HepG2 (cell line): ENCODE measurements around the gene CSTF2. TPM values are rescaled to one million over a fixed set of nuclear protein-coding genes. Genes with fewer than 3 reads are reported as not detected.
A peak's percentile ranks its signal among the peaks of the same experiment; 100 is the strongest.

ENCODE experiments used
- ATF7-NPFF ChIP-seq: sonication (generic); formaldehyde crosslinking; IDR thresholded peaks from 2 replicates; pipeline ENCODE4 v1.8.1; 2023; ENCODE audit warnings: mild to moderate bottlenecking, low read depth, missing genetic modification reagents, moderate library complexity
- BORCS8-MEF2B ChIP-seq: sonication (generic); formaldehyde crosslinking; IDR thresholded peaks from 2 replicates; pipeline ENCODE4 v1.8.0; 2022; ENCODE audit warnings: mild to moderate bottlenecking, missing genetic modification reagents
- JDP2 ChIP-seq: sonication (generic); formaldehyde crosslinking; IDR thresholded peaks from 2 replicates; pipeline ENCODE4 v1.8.1; 2022; ENCODE audit warnings: missing genetic modification reagents, borderline replicate concordance
- KLF13 ChIP-seq: sonication (generic); formaldehyde crosslinking; IDR thresholded peaks from 2 replicates; pipeline ENCODE4 v1.4.0; 2020; ENCODE audit warnings: mild to moderate bottlenecking, missing genetic modification reagents
- POLR2AphosphoS5 ChIP-seq: IDR thresholded peaks from 2 replicates; pipeline ENCODE4 v1.6.1; 2012; ENCODE audit warnings: low read depth, low read length
- ZNF451 ChIP-seq: sonication (generic); formaldehyde crosslinking; IDR thresholded peaks from 2 replicates; pipeline ENCODE4 v1.5.0; 2020; ENCODE audit warnings: mild to moderate bottlenecking, missing genetic modification reagents
- ZNF549 ChIP-seq: sonication (generic); formaldehyde crosslinking; IDR thresholded peaks from 2 replicates; pipeline ENCODE4 v1.5.0; 2020; ENCODE audit warnings: missing genetic modification reagents
- polyA plus RNA-seq, 8 experiments: library from polyadenylated mRNA; depleted of rRNA in 3 of 8; stranded (reverse) in 7 of 8; unstranded in 1 of 8; fragments of >200 nt; fragmentation: Illumina TruSeq in 4 of 8; extraction: Trizol in 4 of 8; gene quantifications; 2 replicates each; pipeline versions ENCODE4 v1.2.1 to v1.2.3, GENCODE V29; 2011 to 2016; ENCODE audit warnings: low read depth in 4 of 8, missing spikeins in 1 of 8, mixed read lengths in 1 of 8; ENCODE audit not compliant: insufficient read depth in 1 of 8
- total RNA-seq, 5 experiments: library from RNA; depleted of rRNA; stranded (reverse); fragments of >200 nt; fragmentation: Illumina TruSeq; extraction: Trizol; gene quantifications; 2 replicates each; pipeline ENCODE4 v1.2.3, GENCODE V29; 2016; ENCODE audit warnings: low read depth in 1 of 5
- TF ChIP-seq, protein P1 (sequence below): sonication (generic); formaldehyde crosslinking; IDR thresholded peaks from 2 replicates; pipeline ENCODE4 v1.4.0; 2020; ENCODE audit warnings: mild to moderate bottlenecking, missing genetic modification reagents
- TF ChIP-seq, protein P2 (sequence below): sonication (generic); formaldehyde crosslinking; IDR thresholded peaks from 2 replicates; pipeline ENCODE4 v1.4.0; 2020; ENCODE audit warnings: mild to moderate bottlenecking, missing genetic modification reagents
- TF ChIP-seq, protein P3 (sequence below): sonication (generic); IDR thresholded peaks from 2 replicates; pipeline ENCODE4 v1.6.1; 2016; ENCODE audit warnings: low read depth, borderline replicate concordance
- TF ChIP-seq, protein P4 (sequence below): IDR thresholded peaks from 2 replicates; pipeline ENCODE4 v1.6.1; 2016; ENCODE audit warnings: control low read depth
- TF ChIP-seq, protein P5 (sequence below): IDR thresholded peaks from 2 replicates; pipeline ENCODE4 v1.6.1; 2016; ENCODE audit warnings: low read depth, missing genetic modification reagents, missing compliant biosample characterization

The CSTF2 gene
- total and polyA plus RNA-seq, 2 of the 13 experiments (the other 11 are each of a cell fraction or from before 2014, with no cell fraction given) = 19.7 to 26.7 TPM

DNA sequence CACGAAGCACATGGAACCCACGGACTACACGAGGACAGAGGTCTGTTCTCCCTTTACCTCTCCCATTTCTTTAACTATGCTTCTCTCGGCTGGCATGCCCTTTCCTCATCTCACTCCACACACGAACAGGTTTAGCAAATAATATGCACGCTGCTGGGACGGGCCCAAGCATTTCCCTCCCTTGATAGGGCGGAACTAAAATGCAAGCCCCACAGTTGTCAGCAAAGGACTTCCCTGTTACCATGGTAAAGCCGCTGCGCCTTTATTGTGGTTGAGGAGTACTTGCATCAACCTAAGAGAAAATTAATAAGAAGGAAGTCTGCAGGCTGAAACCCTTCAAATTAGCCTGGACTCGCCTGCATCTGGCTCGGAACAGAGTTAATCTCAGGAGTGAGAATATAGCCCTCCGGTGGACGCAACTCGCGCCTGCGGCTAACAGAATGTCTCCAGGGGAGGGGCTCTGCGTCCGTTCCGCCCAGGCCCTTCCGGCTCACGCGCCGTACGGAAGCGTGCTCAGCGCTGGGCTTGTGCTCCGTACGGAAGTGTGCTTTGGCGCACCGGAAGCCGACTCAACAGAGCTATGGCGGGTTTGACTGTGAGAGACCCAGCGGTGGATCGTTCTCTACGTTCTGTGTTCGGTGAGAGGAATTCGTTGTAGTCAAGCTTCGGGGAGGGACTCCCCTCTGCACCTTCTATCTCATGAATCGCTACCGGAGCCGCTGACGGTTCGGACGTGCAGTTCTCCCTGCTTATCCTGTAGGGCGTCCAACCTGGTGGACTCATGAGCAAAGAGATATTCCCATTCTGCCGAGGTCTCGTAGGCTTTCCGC lies at the start of gene CSTF2 (continued):
- TF ChIP-seq, protein P1, sequence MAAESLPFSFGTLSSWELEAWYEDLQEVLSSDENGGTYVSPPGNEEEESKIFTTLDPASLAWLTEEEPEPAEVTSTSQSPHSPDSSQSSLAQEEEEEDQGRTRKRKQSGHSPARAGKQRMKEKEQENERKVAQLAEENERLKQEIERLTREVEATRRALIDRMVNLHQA (CRISPR knock-in tag) = no peak
- TF ChIP-seq, protein P2, sequence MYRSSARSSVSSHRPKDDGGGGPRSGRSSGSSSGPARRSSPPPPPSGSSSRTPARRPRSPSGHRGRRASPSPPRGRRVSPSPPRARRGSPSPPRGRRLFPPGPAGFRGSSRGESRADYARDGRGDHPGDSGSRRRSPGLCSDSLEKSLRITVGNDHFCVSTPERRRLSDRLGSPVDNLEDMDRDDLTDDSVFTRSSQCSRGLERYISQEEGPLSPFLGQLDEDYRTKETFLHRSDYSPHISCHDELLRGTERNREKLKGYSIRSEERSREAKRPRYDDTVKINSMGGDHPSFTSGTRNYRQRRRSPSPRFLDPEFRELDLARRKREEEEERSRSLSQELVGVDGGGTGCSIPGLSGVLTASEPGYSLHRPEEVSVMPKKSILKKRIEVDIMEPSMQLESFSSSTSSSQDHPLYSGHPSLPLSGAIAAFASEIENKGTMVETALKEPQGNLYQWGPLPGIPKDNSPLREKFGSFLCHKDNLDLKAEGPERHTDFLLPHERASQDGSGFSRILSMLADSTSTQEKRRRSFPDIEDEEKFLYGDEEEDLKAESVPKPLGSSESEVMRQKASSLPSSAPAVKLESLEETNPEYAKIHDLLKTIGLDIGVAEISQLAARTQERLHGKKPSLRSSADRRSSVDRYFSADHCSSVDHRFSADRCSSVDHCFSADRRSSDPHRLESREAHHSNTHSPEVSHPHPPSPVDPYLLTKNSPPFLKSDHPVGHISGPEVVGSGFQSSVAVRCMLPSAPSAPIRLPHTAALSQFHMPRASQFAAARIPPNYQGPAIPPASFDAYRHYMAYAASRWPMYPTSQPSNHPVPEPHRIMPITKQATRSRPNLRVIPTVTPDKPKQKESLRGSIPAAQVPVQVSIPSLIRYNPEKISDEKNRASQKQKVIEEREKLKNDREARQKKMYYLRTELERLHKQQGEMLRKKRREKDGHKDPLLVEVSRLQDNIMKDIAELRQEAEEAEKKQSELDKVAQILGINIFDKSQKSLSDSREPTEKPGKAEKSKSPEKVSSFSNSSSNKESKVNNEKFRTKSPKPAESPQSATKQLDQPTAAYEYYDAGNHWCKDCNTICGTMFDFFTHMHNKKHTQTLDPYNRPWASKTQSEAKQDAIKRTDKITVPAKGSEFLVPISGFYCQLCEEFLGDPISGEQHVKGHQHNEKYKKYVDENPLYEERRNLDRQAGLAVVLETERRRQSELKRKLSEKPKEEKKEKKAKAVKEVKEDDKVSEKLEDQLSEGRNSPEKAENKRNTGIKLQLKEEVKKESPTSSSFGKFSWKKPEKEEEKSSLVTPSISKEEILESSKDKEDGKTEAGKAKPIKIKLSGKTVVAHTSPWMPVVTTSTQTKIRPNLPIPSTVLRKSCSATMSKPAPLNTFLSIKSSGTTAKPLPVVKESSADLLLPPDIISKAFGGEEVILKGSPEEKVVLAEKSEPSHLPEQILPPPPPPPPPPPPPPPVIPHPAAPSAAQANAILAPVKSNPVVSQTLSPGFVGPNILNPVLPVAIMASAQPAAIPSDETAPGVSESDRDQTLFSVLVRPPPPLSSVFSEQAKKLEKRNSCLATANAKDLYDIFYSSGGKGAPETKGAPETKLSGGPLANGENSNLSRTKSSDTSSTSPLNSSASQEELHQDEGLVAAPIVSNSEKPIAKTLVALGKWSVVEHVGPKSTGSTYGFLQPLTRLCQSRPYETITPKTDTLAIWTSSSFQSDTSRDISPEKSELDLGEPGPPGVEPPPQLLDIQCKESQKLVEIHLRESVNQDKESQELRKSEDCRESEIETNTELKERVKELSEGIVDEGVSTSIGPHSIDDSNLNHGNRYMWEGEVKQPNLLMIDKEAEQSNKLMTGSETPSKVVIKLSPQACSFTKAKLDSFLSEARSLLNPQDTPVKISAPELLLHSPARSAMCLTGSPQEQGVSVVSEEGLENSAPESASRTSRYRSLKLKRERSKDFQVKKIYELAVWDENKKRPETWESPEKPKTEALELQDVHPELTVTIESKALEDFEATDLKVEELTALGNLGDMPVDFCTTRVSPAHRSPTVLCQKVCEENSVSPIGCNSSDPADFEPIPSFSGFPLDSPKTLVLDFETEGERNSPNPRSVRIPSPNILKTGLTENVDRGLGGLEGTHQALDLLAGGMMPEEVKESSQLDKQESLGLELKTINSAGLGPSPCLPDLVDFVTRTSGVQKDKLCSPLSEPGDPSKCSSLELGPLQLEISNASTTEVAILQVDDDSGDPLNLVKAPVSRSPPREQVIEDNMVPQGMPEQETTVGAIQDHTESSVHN (CRISPR knock-in tag) = 0 out of 2 replicates have a peak, but pooled peaks have one; percentile 73
- TF ChIP-seq ATF7-NPFF (CRISPR knock-in tag) (no peak), POLR2AphosphoS5 (peak; percentile 87), JDP2 (CRISPR knock-in tag) (no peak), KLF13 (no peak), ZNF451 (CRISPR knock-in tag) (no peak), BORCS8-MEF2B (0 out of 2 replicates have a peak, but pooled peaks have one; percentile 13), ZNF549 (CRISPR knock-in tag) (no peak)
- TF ChIP-seq, protein P3, sequence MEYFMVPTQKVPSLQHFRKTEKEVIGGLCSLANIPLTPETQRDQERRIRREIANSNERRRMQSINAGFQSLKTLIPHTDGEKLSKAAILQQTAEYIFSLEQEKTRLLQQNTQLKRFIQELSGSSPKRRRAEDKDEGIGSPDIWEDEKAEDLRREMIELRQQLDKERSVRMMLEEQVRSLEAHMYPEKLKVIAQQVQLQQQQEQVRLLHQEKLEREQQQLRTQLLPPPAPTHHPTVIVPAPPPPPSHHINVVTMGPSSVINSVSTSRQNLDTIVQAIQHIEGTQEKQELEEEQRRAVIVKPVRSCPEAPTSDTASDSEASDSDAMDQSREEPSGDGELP = no peak
- TF ChIP-seq, protein P4, sequence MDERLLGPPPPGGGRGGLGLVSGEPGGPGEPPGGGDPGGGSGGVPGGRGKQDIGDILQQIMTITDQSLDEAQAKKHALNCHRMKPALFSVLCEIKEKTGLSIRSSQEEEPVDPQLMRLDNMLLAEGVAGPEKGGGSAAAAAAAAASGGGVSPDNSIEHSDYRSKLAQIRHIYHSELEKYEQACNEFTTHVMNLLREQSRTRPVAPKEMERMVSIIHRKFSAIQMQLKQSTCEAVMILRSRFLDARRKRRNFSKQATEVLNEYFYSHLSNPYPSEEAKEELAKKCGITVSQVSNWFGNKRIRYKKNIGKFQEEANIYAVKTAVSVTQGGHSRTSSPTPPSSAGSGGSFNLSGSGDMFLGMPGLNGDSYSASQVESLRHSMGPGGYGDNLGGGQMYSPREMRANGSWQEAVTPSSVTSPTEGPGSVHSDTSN (CRISPR knock-in tag) = no peak
- TF ChIP-seq, protein P5, sequence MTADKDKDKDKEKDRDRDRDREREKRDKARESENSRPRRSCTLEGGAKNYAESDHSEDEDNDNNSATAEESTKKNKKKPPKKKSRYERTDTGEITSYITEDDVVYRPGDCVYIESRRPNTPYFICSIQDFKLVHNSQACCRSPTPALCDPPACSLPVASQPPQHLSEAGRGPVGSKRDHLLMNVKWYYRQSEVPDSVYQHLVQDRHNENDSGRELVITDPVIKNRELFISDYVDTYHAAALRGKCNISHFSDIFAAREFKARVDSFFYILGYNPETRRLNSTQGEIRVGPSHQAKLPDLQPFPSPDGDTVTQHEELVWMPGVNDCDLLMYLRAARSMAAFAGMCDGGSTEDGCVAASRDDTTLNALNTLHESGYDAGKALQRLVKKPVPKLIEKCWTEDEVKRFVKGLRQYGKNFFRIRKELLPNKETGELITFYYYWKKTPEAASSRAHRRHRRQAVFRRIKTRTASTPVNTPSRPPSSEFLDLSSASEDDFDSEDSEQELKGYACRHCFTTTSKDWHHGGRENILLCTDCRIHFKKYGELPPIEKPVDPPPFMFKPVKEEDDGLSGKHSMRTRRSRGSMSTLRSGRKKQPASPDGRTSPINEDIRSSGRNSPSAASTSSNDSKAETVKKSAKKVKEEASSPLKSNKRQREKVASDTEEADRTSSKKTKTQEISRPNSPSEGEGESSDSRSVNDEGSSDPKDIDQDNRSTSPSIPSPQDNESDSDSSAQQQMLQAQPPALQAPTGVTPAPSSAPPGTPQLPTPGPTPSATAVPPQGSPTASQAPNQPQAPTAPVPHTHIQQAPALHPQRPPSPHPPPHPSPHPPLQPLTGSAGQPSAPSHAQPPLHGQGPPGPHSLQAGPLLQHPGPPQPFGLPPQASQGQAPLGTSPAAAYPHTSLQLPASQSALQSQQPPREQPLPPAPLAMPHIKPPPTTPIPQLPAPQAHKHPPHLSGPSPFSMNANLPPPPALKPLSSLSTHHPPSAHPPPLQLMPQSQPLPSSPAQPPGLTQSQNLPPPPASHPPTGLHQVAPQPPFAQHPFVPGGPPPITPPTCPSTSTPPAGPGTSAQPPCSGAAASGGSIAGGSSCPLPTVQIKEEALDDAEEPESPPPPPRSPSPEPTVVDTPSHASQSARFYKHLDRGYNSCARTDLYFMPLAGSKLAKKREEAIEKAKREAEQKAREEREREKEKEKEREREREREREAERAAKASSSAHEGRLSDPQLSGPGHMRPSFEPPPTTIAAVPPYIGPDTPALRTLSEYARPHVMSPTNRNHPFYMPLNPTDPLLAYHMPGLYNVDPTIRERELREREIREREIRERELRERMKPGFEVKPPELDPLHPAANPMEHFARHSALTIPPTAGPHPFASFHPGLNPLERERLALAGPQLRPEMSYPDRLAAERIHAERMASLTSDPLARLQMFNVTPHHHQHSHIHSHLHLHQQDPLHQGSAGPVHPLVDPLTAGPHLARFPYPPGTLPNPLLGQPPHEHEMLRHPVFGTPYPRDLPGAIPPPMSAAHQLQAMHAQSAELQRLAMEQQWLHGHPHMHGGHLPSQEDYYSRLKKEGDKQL (CRISPR knock-in tag) = no peak
